BJ (cell line): ENCODE data around the gene KIRREL3. TPM values are rescaled to one million over a fixed set of nuclear protein-coding genes. Genes with fewer than 3 reads are reported as not detected.

ENCODE experiments used
- CTCF ChIA-PET: fragments of 350-600 bp; formaldehyde crosslinking; extraction: SDS; loops from one replicate; lab custom pipeline; 2021; ENCODE audit warnings: antibody characterized with exemption, inconsistent platforms; lab: Yijun Ruan, JAX
- POLR2A ChIA-PET: fragments of 300-600 bp; sonication (Branson Sonifier 250); formaldehyde crosslinking; extraction: SDS; loops from one replicate; lab custom pipeline; 2021; ENCODE audit warnings: antibody characterized with exemption; lab: Charles Lee
- DNase-seq: peaks from one replicate; pipeline ENCODE4 v3.0.0-alpha.2; 2011; ENCODE audit warnings: low read depth
- H3K27me3 ChIP-seq: 2 replicates; pipeline ENCODE4 v1.6.0; 2011; ENCODE audit warnings: low read length; ENCODE audit not compliant: control insufficient read depth, insufficient read depth
- H3K36me3 ChIP-seq: 2 replicates; pipeline ENCODE4 v1.5.1; 2011; ENCODE audit warnings: low read length; ENCODE audit not compliant: control insufficient read depth, insufficient read depth
- H3K4me3 ChIP-seq: 2 replicates; pipeline ENCODE4 v1.5.1; 2011; ENCODE audit warnings: low read depth, mild to moderate bottlenecking, control low read depth, low read length
- polyA plus RNA-seq: library from polyadenylated mRNA; depleted of rRNA; stranded (reverse); fragments of >200 nt; gene quantifications from 2 replicates; pipeline ENCODE4 v1.2.3, GENCODE V29; 2011
- TF ChIP-seq, protein P1 (sequence below): IDR thresholded peaks from 2 replicates; pipeline ENCODE4 v1.5.1; 2011; ENCODE audit warnings: low read depth, mild to moderate bottlenecking, control low read depth, inconsistent platforms, low read length, moderate library complexity; ENCODE audit not compliant: insufficient read depth

KIRREL3 gene
- polyA plus RNA-seq, 1 experiment = 19.6 TPM

DNA sequence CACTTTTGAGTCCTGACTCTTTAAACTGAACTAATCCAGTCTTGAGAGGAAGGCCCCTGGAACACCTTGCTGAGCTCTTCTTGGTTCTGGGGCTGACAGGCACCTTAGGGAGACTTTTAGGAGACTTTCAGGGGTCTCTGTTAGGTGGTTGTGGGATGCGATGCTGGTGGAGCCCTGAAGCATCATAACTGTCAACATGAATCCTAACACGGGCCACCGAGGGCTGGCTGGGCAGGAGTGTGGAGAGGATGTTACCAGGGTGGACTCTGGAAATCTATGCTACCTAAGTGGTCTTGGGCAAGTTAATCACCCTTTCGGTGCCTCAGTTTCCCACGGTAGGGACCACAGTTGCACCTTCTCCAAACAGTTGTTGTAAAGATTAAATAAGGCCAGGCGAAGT, 538.6 kb downstream of the KIRREL3 start:
- TF ChIP-seq, protein P1, sequence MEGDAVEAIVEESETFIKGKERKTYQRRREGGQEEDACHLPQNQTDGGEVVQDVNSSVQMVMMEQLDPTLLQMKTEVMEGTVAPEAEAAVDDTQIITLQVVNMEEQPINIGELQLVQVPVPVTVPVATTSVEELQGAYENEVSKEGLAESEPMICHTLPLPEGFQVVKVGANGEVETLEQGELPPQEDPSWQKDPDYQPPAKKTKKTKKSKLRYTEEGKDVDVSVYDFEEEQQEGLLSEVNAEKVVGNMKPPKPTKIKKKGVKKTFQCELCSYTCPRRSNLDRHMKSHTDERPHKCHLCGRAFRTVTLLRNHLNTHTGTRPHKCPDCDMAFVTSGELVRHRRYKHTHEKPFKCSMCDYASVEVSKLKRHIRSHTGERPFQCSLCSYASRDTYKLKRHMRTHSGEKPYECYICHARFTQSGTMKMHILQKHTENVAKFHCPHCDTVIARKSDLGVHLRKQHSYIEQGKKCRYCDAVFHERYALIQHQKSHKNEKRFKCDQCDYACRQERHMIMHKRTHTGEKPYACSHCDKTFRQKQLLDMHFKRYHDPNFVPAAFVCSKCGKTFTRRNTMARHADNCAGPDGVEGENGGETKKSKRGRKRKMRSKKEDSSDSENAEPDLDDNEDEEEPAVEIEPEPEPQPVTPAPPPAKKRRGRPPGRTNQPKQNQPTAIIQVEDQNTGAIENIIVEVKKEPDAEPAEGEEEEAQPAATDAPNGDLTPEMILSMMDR = no peak
- POLR2A ChIA-PET = no interaction called here
- CTCF ChIA-PET = interaction anchor here (11.0 kb wide), 1 partner anchor 20 kb away, joined by 100 read pairs; no protein-coding TSS in a partner anchor
- DNase-seq = no peak
- Histone ChIP-seq H3K27me3 (no peaks in the 10 kb centered on the region), H3K4me3 (no peak overlapping the region), H3K36me3 (no peaks in the 10 kb centered on the region; the same call in 1 of the 2 replicates)

DNA sequence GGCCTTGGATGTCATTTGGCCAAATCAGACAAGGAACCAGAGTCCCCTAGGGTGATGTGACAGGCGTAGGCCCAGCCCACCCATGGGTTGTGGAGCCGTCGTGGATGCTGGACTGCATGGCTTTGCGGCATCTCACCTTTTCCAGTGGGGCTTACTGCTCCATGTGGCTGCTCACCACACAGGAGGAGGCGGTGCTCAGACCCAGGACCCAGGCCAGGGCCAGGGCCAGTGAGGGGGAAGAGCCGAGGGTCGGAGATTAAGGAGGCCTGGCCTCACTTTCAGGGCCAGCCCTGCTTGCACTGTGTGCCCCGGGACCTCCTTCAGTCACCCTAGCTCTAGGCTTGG, 539.5 kb downstream of the KIRREL3 start:
- Histone ChIP-seq H3K36me3 (no peaks in the 10 kb centered on the region; the same call in 1 of the 2 replicates), H3K27me3 (no peaks in the 10 kb centered on the region), H3K4me3 (no peak overlapping the region)
- no peak for DNase-seq
- POLR2A ChIA-PET = no interaction called here
- CTCF ChIA-PET = no interaction called here
- TF ChIP-seq, protein P1 = no peak

DNA sequence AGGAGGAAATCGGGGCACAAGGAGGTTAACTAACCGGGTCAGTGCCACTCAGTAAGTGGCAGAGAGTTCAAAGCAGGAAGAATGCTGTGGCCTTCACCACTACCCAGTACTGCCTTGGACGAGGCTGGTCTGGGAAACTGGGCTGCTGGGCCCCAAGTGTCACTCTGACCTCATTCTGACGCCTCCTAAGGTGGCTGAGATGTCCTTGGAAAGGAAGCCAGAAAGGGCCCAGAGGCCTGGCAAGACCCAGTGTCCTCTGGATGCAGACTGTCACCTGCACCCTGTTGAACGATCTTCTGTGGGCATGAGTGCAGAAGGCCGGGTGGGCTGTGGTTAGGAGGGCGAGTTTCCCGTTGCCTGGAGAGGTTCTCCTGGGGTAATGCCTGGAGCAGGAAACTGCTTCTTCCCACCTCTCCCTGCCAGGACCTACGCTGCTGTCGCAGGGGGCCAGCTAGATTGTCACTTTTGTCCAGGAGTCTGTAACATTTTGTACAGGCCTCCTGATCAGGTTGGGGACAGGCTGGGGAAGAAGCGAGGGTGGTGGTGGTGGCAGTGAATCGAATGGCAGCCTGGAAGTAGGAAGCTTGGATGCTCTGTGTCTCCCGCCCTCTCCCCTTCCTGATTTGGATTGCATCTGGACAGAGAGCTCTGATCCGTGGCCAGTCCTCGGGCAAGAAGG, 540.0 kb downstream of the KIRREL3 start:
- TF ChIP-seq, protein P1 = no peak
- ChIA-PET POLR2A (no interaction called here), CTCF (no interaction called here)
- DNase-seq = no peak
- H3K4me3 ChIP-seq = no peak overlapping the region
- no peaks in the 10 kb centered on the region for H3K27me3 ChIP-seq
- no peaks in the 10 kb centered on the region; the same call in 1 of the 2 replicates for H3K36me3 ChIP-seq

DNA sequence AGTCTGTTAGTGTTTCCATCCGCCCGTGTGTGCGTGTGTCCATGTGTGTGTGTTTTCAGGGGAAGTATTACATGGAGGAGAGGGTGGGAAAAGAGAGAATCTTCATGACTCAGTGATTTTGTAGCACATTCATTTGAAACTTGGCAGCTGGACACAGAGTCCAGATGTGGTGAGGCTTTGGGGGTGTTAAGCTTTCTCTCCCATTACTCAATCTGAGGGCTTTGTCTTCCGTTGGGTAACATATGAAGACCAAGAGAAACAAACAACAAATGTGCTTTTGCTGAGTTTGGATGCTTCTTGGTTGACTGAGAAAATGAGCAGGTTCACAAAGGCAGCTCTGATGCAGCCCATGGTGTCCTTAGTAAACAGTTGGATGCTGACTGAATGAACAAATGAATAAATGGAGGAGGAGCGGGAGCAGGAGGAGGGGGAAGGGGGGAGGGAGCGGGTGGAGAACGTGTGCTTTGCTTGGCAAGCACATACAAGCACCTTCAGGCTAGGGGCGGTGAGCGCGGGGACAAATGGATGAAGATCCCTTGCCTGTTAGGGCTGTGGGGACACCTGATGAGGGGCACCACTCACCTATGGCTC, 540.8 kb downstream of the KIRREL3 start:
- TF ChIP-seq, protein P1 = no peak
- Histone ChIP-seq H3K4me3 (no peak overlapping the region), H3K36me3 (no peaks in the 10 kb centered on the region; the same call in none of the 2 replicates), H3K27me3 (no peaks in the 10 kb centered on the region)
- POLR2A ChIA-PET = no interaction called here
- CTCF ChIA-PET = interaction anchor here (1.4 to 1.8 kb wide), 2 partner anchors 19 to 21 kb away, joined by 6 to 10 read pairs; no protein-coding TSS in a partner anchor
- DNase-seq = peak; percentile 63

DNA sequence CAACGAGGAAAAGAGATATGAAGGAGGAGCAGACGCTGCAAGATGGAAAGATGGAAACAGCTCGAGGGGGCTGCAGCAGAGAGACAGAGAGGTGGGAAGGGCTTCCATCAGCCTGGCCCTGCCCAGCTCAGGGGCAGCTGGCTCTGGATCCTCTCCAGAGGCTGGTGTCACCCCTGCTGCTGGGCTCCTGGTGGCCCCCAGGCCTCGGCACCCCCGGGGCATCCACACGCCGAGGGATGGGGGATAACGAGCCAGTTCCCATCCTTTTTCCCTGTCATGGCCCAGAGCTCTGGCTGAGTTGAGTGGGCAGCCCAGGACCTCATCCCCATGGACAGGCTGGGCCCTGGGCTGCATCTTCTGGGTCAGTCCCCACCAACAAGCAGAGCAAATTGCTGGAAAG, 542.8 kb downstream of the KIRREL3 start:
- H3K27me3 ChIP-seq = no peaks in the 10 kb centered on the region
- H3K4me3 ChIP-seq = no peak overlapping the region
- POLR2A ChIA-PET = no interaction called here
- no peak for DNase-seq
- CTCF ChIA-PET = no interaction called here
- TF ChIP-seq, protein P1 = no peak
- H3K36me3 ChIP-seq = no peaks in the 10 kb centered on the region; the same call in none of the 2 replicates
